Neural cell (in vitro differentiated cells): ENCODE results near the gene NINL.

Source experiments
- CTCF ChIP-seq: fragments of 450-650 bp; IDR thresholded peaks from 2 replicates; pipeline ENCODE4 v1.5.1; 2014; ENCODE audit warnings: antibody characterized with exemption, mild to moderate bottlenecking, moderate library complexity; ENCODE audit not compliant: poor library complexity, severe bottlenecking
- POLR2AphosphoS5 ChIP-seq: IDR thresholded peaks from 2 replicates; pipeline ENCODE4 v1.6.1; 2012
- RAD21 ChIP-seq: fragments of 450-650 bp; conservative IDR thresholded peaks from 2 replicates; pipeline ENCODE4 v1.6.1; 2014; ENCODE audit warnings: antibody characterized with exemption, mild to moderate bottlenecking, moderate library complexity

GRCh38 chr20:25605148-25605547 is 19.8 kb upstream of the NINL start:
- no peak for TF ChIP-seq POLR2AphosphoS5
- no peak for TF ChIP-seq RAD21
- no peak for TF ChIP-seq CTCF
